Endothelial cell of umbilical vein (primary cell): ENCODE results near the gene ERCC6L. TPM values are rescaled to one million over a fixed set of nuclear protein-coding genes. Genes with fewer than 3 reads are reported as not detected.
"Not testable (repeated sequence)": the region's sequence is repeated elsewhere in the genome, so short reads cannot be mapped to it uniquely, and the experiment has no call there.

ENCODE experiments used
- BruUV-seq: library from RNA; stranded (reverse); fragments of 400-500 nt; replicated peaks from 2 replicates; lab custom pipeline; 2021; lab: Mats Ljungman, UMichigan
- CTCF ChIA-PET: fragments of 300-600, 350-600 bp; sonication (Branson Sonifier 250); formaldehyde crosslinking; loops from one replicate; lab custom pipeline; 2021; ENCODE audit warnings: antibody characterized with exemption, inconsistent platforms; lab: Charles Lee
- POLR2A ChIA-PET: fragments of 300-600, 350-600 bp; sonication (Branson Sonifier 250); formaldehyde crosslinking; loops from one replicate; lab custom pipeline; 2021; ENCODE audit warnings: antibody characterized with exemption, inconsistent platforms; lab: Charles Lee
- DNase-seq: peaks from one replicate; pipeline ENCODE4 v3.0.0-alpha.2; 2011; ENCODE audit warnings: low read depth, low spot score
- FAIRE-seq: peaks from 2 replicates; lab custom pipeline; 2011; peaks lifted over from hg19 to GRCh38; lab: Jason Lieb, UNC
- H2AFZ ChIP-seq: 2 replicates; pipeline ENCODE4 v1.6.0; 2012; ENCODE audit warnings: low read depth, low read length, control low read depth, inconsistent platforms
- H3K27ac ChIP-seq: 2 replicates; pipeline ENCODE4 v1.5.1; 2011; ENCODE audit warnings: low read depth, mild to moderate bottlenecking, control low read depth, low read length, moderate library complexity; ENCODE audit not compliant: insufficient read depth
- H3K27me3 ChIP-seq, 2 experiments: 2 replicates each; pipeline versions ENCODE4 v1.6.0 to v1.6.1; 2011; ENCODE audit warnings: low read length in 2 of 2, mixed read lengths in 1 of 2; ENCODE audit not compliant: control insufficient read depth in 2 of 2, insufficient read depth in 2 of 2
- H3K36me3 ChIP-seq, 2 experiments: 2 replicates in 1 of 2; 3 replicates in 1 of 2; pipeline ENCODE4 v1.5.1; 2011; ENCODE audit warnings: low read length in 2 of 2, mild to moderate bottlenecking in 1 of 2, moderate library complexity in 1 of 2; ENCODE audit not compliant: control insufficient read depth in 2 of 2, insufficient read depth in 2 of 2; ENCODE audit errors: extremely low read depth in 1 of 2
- H3K4me1 ChIP-seq: 3 replicates; pipeline ENCODE4 v1.5.1; 2011; ENCODE audit warnings: mild to moderate bottlenecking, low read length; ENCODE audit not compliant: control insufficient read depth, insufficient read depth; ENCODE audit errors: extremely low read depth
- H3K4me2 ChIP-seq: 2 replicates; pipeline ENCODE4 v1.6.1; 2011; ENCODE audit warnings: low read length, control low read depth, mixed read lengths; ENCODE audit not compliant: insufficient read depth
- H3K4me3 ChIP-seq, 3 experiments: fragments of 200-600 bp in 1 of 3; sonication (generic), shearing (Covaris generic) in 1 of 3; replicated peaks in 1 of 3; 2 replicates each; pipeline ENCODE4 v1.5.1; 2011 to 2016; ENCODE audit warnings: control low read depth in 3 of 3, low read length in 3 of 3, mild to moderate bottlenecking in 2 of 3, inconsistent platforms in 1 of 3, low read depth in 1 of 3, moderate library complexity in 1 of 3; ENCODE audit not compliant: insufficient read depth in 1 of 3
- H3K79me2 ChIP-seq: 2 replicates; pipeline ENCODE4 v1.6.0; 2012; ENCODE audit warnings: low read length, inconsistent platforms; ENCODE audit not compliant: control insufficient read depth, insufficient read depth
- H3K9ac ChIP-seq: replicated peaks from 2 replicates; pipeline ENCODE3; 2011; ENCODE audit warnings: low read length, control low read depth; ENCODE audit not compliant: insufficient read depth; ENCODE audit errors: extremely low read depth
- H3K9me1 ChIP-seq: replicated peaks from 3 replicates; pipeline ENCODE4 v1.6.0; 2011; ENCODE audit warnings: mild to moderate bottlenecking, low read length; ENCODE audit not compliant: control insufficient read depth, insufficient read depth; ENCODE audit errors: extremely low read depth
- H3K9me3 ChIP-seq: replicated peaks from 2 replicates; pipeline ENCODE4 v1.5.1; 2012; ENCODE audit warnings: low read length, inconsistent platforms; ENCODE audit not compliant: control insufficient read depth, insufficient read depth
- H4K20me1 ChIP-seq: replicated peaks from 2 replicates; pipeline ENCODE3; 2011; ENCODE audit warnings: mild to moderate bottlenecking, low read length; ENCODE audit not compliant: control insufficient read depth, insufficient read depth; ENCODE audit errors: extremely low read depth
- CTCF ChIP-seq, 2 donors: IDR thresholded peaks; 1 replicate in 1 of 2; 2 replicates in 1 of 2; pipeline ENCODE4 v1.5.1; 2011; ENCODE audit warnings: low read length in 2 of 2, mild to moderate bottlenecking in 2 of 2, moderate library complexity in 2 of 2, control low read depth in 1 of 2, inconsistent platforms in 1 of 2, low read depth in 1 of 2; ENCODE audit not compliant: insufficient read depth in 1 of 2; ENCODE audit errors: extremely low read depth in 1 of 2
- EZH2 ChIP-seq: IDR thresholded peaks from 2 replicates; pipeline ENCODE4 v1.6.1; 2012; ENCODE audit warnings: borderline replicate concordance, low read depth, mild to moderate bottlenecking, moderate library complexity, low read length, inconsistent platforms; ENCODE audit not compliant: severe bottlenecking
- FOS ChIP-seq: IDR thresholded peaks from 2 replicates; pipeline ENCODE4 v1.6.1; 2011; ENCODE audit warnings: mild to moderate bottlenecking, low read length, moderate library complexity, borderline replicate concordance; ENCODE audit not compliant: insufficient read depth
- GATA2 ChIP-seq: IDR thresholded peaks from 2 replicates; pipeline ENCODE4 v1.7.0; 2011; ENCODE audit warnings: low read depth, mild to moderate bottlenecking, moderate library complexity, mixed read lengths, low read length; ENCODE audit not compliant: insufficient read length, insufficient read depth
- MYC ChIP-seq: IDR thresholded peaks from one replicate; pipeline ENCODE4 v1.6.1; 2011; ENCODE audit warnings: mild to moderate bottlenecking, low read depth, low read length
- dilution Hi-C: fragments of 300-500 bp; cut with MboI; formaldehyde crosslinking; loops from one replicate; pipeline ENCODE4 v1.15.0; 2019; ENCODE audit warnings: low sequenced_read_pairs; ENCODE audit not compliant: extremely low pct_ligation_motif_present
- intact Hi-C: fragments of 100-400 bp; cut with micrococcal nuclease; formaldehyde crosslinking; loops from one replicate; pipeline ENCODE4 v1.10.0; 2022
- polyA plus RNA-seq, 4 experiments: library from polyadenylated mRNA; depleted of rRNA in 3 of 4; stranded (reverse) in 3 of 4; unstranded in 1 of 4; fragments of >200 nt; gene quantifications; 2 replicates each; pipeline versions ENCODE4 v1.2.1 to v1.2.3, GENCODE V29; 2011 to 2012; ENCODE audit warnings: missing spikeins in 1 of 4
- total RNA-seq: library from RNA; stranded (reverse); gene quantifications from 2 replicates; pipeline ENCODE4 v1.2.3, GENCODE V29; 2021

The ERCC6L gene
- total and polyA plus RNA-seq, 2 donors (not counting 3 experiments of a cell fraction or from before 2014, with no cell fraction given) = 0.92 to 6.7 TPM

- peaks cover 21% of the 10 kb centered on the region for H3K79me2 ChIP-seq
- dilution Hi-C loops = no loop called here
- POLR2A ChIA-PET = no interaction called here
Measured at GRCh38 chrX:72230290-72230689, 8.5 kb downstream of the ERCC6L start.

GRCh38 chrX:72220375-72220774 lies 18.5 kb downstream of the ERCC6L start:
- H3K4me1 ChIP-seq, H3K9me3 ChIP-seq, DNase-seq, H3K9ac ChIP-seq, H3K79me2 ChIP-seq, CTCF ChIA-PET, H3K4me3 ChIP-seq, H3K27me3 ChIP-seq, H4K20me1 ChIP-seq, POLR2A ChIA-PET, H3K36me3 ChIP-seq, FAIRE-seq, dilution Hi-C loops, BruUV-seq, H3K4me2 ChIP-seq, intact Hi-C loops, H3K9me1 ChIP-seq, H3K27ac ChIP-seq, H2AFZ ChIP-seq: not testable (repeated sequence)

More at GRCh38 chrX:72230290-72230689, 8.5 kb downstream of the ERCC6L start:
- Histone ChIP-seq H2AFZ (no peak overlapping the region), H3K4me3 (no peak overlapping the region), H3K27ac (no peak overlapping the region), H4K20me1 (no peaks in the 10 kb centered on the region), H3K9me1 (no peaks in the 10 kb centered on the region), H3K36me3 (no peaks in the 10 kb centered on the region), H3K4me2 (no peak overlapping the region), H3K27me3 (no peaks in the 10 kb centered on the region), H3K4me1 (no peaks in the 10 kb centered on the region), H3K9ac (no peak overlapping the region), H3K9me3 (no peaks in the 10 kb centered on the region)
- TF ChIP-seq CTCF (IDR thresholded peaks at IDR 0.05; ENCODE audit: extremely low read depth in 1 of 2, insufficient read depth in 1 of 2, low read depth in 1 of 2, low read length in 2 of 2) = no peak
- TF ChIP-seq FOS = no peak
- TF ChIP-seq EZH2 = no peak
- TF ChIP-seq MYC = no peak
- no peak for TF ChIP-seq GATA2
- CTCF ChIA-PET = no interaction called here
- DNase-seq = no peak
- no TSS peak for BruUV-seq
- intact Hi-C loops = no loop called here
- no peak for FAIRE-seq
